Glomerular visceral epithelial cell (primary cell): ENCODE measurements around the gene FLOT2.
"Not testable (repeated sequence)": the region's sequence is repeated elsewhere in the genome, so short reads cannot be mapped to it uniquely, and the experiment has no call there.

ENCODE experiments used
- DNase-seq: peaks from one replicate; pipeline ENCODE4 v3.0.0-alpha.2; 2016; ENCODE audit errors: extremely low spot score

Gene FLOT2

DNA sequence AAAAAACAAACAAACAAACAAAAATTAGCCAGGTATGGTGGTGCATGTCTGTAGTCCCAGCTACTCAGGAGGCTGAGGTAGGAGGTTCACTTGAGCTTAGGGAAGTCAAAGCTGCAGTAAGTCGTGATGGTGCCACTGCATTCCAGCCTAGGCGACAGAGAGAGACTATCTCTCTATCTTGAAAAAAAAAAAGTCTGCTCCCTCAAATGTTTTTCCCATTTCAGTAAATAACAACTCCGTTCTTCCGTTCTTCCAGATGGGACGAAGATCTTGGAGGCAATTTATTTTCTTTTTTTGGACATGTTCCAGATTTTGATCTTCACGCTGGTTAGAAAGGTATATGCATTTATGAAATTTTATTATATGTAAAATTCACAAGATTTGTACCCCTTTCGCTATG, 23.7 kb downstream of the FLOT2 start:
- no peak for DNase-seq

DNA sequence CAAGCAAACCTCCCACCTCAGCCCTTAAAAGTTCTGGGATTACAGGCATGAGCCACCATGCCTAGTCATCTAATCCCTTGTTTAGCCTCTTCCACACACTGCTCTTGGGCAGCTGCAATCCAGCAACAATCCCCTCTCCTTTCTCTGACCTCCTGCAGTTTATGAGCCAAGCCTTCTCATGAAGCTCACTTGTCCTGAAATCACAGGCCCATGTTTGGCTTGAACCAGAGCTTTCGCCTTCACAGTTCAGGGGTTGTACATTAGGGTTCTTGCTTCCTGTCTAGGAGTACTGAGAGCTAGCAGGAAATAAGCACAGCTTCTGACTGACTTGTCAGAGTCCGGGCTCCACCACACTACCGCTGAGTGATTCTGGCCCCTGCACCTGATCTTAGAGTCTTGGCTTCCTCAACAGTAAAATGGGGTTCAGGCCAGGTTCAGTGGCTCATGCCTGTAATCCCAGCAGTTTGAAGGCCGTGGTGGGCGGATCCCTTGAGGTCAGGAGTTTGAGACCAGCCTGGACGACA, 26.4 kb downstream of the FLOT2 start:
- DNase-seq = no peak

DNA sequence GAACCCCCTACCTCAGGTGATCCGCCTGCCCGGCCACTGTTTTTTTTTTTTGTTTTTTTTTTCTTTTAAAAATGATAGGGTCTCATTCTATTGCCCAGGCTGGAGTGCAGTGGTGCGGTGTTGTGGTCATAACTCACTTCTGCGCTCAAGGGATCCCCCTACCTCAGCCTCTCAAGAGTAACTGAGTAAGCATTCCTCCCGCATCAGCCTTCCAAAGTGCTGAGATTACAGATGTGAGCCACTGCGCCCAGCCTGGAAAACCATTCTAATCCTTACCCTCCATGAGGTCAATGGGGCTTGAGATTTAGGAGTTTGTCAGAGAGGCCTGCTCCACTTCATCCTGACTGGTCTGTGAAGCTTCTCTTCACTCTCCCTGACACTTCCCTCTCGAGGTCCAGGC, 30.3 kb downstream of the FLOT2 start:
- no peak for DNase-seq

DNA sequence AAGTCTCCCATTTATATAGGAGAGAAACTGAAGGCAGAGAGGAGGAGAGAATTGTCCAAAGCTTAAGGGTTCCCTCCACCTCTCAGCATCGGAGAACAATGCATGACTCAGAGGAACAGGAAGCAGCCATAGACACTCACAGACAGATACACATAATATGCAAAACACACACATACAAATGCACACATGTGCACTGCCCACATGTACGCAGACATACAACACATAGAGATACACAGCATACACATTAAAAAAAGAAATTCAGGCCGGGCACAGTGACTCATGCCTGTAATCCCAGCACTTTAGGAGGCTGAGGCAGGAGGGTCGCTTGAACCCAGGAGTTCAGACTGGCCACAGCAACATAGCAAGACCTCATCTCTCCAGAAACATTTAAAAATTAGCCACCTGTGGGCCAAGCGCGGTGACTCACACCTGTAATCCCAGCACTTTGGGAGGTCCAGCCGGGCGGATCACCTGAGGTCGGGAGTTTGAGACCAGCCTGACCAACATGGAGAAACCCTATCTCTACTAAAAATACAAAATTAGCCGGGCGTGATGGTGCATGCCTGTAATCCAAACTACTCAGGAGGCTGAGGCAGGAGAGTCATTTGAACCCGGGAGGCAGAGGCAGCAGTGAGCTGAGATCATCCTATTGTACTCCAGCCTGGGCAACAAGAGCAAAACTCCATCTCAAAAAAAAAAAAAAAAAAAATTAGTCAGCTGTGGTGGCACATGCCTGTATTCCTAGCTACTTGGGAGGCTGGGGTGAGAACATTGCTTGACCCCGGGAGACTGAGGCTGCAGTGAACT, 31.4 kb downstream of the FLOT2 start:
- DNase-seq = no peak

DNA sequence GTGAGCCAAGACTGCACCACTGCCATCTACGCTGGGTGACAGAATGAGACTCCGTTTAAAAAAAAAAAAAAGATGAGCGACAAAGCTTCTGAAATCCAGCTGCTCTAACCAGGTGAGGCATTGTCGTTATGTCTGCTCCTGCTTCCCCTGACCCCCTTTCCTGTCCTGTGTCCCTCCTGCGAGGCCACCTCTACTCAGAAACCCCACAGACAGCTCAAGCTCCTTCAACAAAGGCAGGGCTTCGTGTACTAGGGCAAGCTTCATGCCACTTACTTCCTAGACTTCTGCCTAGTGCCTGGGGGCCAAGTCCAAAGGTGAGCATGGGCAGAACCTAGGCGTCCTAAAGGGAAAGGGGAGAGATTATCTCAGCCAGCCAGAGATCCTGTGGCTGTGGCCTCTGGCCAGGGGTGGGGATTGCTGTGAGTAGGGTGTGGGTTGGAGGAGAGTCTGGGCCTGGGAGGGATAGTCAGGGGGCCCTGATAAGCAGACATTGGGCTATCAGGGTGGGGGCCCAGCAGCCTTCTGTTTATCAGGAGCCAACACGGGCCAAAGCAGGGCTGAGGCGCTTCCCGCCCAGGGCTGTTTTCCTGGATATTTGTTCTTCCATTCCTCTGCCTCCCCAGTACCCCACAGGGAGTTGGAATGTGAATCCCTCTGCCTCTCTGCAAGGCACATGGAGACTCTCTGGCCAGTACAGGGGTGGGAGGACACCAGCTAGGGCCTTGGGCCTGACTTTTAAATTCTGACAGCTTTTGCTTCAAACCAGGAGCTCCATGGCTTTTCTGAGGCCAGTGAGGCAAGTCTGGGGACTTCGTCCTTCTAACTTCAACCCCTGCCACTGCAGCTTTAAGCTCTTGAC, 32.3 kb downstream of the FLOT2 start:
- DNase-seq = no peak

GRCh38 chr17:28863953-28864352, 33.6 kb downstream of the FLOT2 start:
- no peak for DNase-seq

DNA sequence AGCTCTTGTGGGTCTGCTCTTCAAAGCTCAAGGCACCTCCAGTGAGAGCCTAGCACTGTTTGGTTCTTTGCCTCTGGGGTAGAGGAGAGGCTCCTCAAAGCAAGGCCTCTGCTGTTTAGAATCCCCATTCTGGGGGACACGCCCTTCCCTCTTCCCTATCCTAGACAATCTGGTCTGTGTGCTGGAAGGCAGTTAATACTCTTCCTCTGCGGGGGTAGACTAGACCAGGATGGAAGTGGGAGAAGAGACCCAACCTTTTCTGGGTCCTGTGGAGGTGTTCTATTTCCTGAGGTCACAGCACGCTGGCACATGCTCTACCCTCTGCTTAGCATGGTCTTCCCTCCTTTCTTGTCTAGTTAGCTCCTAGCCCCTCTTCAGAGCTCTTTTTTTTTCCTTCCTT, 35.0 kb downstream of the FLOT2 start:
- DNase-seq = no peak

DNA sequence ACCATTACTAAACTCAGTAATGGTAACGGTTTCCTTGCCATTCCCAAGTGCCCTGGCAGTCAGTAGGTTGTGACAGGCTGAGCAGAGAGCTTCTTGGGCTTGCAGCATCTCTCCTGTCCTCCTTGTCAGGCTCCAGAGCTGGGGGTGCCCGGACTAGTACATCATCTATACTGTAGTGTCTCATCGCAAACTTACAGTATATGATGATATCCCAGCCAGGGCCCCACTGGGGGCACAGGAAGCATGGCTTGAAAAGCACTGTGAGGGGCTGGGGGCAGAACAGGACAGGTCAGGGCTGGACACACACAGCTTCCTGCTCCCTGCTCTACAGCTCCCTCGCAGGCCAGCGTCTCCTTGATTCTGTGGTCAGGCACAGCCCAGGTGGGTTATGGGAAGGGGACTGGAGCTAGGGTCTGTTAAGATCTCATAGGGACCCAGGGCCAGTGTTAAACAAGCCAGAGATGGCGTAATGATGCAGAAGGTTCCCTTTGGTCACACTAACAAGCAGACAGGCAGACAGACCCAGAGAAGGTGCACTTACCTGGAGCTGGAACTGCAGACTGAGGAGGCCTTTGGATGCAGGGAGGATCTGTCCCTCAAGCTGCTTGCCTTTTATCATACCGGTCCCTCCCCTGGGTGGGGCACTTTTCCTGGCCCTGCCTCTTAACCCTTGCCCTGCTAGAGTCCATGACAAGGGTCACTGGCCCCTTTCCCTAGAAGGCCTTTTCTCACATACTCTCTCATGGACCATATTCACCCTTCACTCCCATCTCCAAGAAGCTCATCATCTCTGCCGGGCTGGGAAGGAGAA, 35.9 kb downstream of the FLOT2 start:
- DNase-seq = no peak

DNA sequence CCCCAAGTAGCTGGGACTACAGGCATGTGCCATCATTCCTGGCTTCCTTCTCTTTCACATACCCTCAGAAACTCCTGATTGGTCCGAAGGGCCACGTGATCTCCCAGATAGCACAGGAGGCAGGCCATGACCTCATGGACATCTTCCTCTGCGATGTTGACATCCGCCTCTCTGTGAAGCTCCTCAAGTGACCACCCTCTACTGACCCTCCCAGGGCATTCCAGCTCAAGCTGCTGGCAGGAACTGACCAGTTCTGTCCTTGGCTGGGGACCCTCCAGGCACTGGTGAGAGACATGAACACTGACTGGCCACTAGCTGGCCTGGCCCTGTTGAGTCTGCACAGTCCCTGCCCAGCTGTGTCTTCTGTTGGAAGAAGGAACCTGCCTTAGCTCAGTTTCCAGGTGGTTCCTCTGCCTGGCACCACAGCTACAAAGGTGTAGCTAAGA, 37.1 kb downstream of the FLOT2 start:
- no peak for DNase-seq

DNA sequence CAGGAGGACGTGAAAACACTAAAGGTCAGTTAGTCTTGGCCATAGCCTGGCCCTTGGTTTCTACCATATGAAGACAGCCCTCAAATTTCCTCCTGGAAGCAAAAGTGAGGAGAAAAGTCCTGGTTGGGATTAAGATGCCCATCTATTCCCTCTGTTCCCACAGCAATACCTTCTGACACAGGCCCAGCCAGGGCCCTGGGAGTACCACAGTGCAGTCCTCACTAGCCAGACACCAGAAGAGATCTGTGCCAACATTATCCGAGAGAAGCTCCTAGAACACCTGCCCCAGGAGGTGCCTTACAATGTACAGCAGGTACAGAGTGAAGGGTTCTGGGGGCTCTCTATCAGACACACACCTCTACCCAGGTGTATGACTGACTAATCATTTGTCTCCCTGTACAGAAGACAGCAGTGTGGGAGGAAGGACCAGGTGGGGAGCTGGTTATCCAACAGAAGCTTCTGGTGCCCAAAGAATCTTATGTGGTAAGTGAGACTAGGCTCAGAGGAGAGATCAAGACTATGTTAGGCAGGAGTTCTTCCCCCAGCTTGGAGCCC, 38.7 kb downstream of the FLOT2 start:
- no peak for DNase-seq

GRCh38 chr17:28857905-28858800, 39.4 kb downstream of the FLOT2 start:
- DNase-seq = no peak

DNA sequence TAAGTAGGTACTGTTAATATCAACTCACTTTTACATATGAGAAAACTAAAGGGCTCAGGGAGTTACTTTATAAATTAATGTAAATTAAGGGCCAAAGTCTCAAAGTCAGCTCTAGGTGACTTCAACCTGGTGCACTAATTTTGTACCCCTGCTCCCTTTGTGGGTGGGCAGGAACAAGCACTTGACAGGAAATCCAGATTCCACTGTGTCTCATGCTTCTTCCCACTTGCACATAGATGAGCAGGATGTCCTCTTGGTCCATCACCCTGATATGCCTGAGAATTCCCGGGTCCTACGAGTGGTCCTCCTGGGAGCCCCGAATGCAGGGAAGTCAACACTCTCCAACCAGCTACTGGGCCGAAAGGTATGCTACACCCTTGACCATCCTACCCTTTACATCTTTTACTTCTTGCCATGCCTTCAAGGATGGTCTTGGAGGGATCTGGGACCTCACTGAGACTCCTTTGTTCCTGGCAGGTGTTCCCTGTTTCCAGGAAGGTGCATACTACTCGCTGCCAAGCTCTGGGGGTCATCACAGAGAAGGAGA, 41.4 kb downstream of the FLOT2 start:
- no peak for DNase-seq

DNA sequence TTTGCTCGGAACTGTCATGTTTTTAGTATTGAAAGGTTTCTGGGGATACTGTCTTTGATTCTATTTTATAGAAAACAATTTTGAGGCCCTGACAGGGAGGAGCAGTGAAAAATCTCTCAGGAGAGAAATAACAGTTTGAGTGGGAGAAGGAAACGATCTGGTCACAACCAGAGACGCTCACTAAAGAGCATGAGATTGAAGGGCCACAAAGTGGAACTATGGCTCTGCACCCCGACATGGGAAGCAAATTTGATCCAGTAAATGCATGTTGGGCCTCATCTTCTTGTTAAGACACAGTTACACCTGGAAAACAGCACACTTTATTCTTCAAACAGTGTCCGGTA, 42.2 kb downstream of the FLOT2 start:
- DNase-seq = no peak

DNA sequence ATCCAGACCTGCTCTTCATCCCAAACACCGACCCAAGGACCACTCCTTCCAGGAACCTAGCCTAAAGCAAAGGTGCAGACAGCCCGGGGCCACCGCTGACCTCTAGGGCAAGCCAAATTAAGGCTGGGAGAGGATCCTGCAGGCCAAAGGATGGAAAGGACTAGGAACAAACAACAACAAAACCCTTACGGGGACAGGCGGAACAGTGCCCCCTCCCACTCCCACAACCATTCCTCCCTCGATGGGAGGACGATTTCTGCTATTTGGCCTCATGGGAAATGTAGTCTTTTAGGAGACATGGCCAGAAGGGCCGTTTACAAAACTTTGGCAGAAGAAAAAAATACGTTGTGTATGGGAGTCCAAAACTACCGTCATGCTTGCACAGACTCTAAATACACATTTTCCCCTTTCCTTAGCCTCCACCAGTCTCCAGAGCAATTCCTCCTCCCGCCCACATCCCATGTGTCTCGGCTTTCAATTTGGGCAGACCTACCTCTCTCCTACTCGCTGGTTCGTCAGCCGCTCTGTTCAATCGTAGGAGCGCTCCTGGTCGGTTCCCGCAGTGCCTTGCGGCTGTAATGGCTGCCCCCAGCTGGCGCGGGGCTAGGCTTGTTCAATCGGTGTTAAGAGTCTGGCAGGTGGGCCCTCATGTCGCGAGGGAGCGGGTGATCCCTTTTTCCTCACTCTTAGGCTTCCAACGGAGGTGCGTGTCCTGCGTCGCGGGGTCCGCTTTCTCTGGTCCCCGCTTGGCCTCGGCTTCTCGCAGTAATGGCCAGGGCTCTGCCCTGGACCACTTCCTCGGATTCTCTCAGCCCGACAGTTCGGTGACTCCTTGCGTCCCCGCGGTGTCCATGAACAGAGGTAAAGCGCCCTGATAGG, 42.8 kb downstream of the FLOT2 start, which contains the start of gene ERAL1:
Gene ERAL1 (plus strand): TSS at position 560 of the 879 bp plus-strand sequence. CDS start 19 bp downstream, at position 579.
- DNase-seq = peak; percentile 83

GRCh38 chr17:28853295-28853694, 44.2 kb downstream of the FLOT2 start:
- DNase-seq = no peak

DNA sequence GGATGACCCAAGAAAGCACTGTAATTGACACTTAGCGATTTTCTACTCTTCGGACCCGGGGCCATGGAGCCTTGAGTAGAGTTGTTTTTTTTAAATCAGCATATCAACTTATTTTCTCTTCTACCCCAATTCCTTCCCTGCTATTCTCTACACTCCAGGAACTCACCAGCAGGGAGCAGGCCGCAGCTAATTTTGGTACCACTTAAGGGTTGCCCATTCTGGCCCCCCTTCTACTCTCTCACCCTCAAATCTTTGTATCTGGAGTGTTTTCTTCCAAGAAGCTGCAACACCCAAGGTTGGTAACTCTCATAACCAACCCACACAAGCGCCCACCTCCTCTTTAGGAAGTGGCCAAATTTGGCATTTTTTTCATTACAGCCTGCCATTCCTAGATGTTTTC, 48.3 kb downstream of the FLOT2 start:
- no peak for DNase-seq

DNA sequence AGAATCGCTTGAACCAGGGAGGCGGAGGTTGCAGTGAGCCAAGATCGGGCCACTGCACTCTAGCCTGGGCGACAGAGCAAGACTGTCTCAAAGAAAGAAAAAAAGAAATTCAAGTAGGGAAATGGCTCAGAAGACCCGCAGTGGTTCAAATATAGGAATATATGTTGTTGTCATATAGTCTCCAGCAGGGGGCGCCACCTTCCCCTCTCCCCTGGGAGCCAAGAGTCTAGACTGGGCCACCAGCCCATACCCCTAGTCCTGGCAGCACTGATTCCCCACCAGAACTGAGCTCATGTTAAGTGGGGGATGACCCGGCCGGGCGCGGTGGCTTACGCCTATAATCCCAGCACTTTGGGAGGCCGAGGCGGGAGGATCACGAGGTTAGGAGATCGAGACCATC, 48.9 kb downstream of the FLOT2 start:
- not testable (repeated sequence) for DNase-seq

GRCh38 chr17:28846699-28847098, 50.8 kb downstream of the FLOT2 start:
- not testable (repeated sequence) for DNase-seq

DNA sequence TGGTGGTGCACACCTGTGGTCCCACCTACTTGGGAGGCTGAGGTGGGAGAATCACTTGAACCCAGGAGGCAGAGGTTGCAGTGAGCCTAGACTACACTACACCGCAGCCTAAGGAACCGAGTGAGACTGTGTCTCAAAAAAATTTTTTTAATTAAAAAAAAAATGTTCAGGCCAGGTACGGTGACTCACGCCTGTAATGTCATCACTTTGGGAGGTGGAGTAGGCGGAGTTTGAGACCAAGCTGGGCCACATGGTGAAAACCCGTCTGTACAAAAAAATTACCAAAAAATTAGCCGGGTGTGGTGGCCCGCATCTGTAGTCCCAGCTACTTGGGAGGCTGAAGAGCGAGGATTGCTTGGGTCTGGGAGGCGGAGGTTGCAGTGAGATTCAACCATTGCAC, 51.3 kb downstream of the FLOT2 start:
- DNase-seq = no peak
